Liver (tissue), 9 donors: ENCODE results near the gene UBQLN2. TPM values are rescaled to one million over a fixed set of nuclear protein-coding genes. Genes with fewer than 3 reads are reported as not detected.

ENCODE experiments used
- DNase-seq: peaks from one replicate; pipeline ENCODE4 v3.0.0-alpha.2; 2017; ENCODE audit warnings: low spot score
- H3K27ac ChIP-seq, 2 donors: one replicate each; pipeline ENCODE4 v1.7.0; 2013; ENCODE audit warnings: inconsistent platforms in 2 of 2, low read length in 2 of 2, control low read depth in 1 of 2, low read depth in 1 of 2, mild to moderate bottlenecking in 1 of 2
- H3K27me3 ChIP-seq, 4 donors: one replicate each; pipeline versions ENCODE4 v1.6.1 to v1.7.0; 2013; ENCODE audit warnings: low read length in 3 of 4, inconsistent platforms in 1 of 4, mild to moderate bottlenecking in 1 of 4, moderate library complexity in 1 of 4; ENCODE audit not compliant: control insufficient read depth in 4 of 4, insufficient read depth in 4 of 4
- H3K36me3 ChIP-seq, 4 donors: one replicate each; pipeline versions ENCODE4 v1.6.1 to v1.7.0; 2013; ENCODE audit warnings: low read length in 3 of 4, mild to moderate bottlenecking in 3 of 4, low read depth in 1 of 4, moderate library complexity in 1 of 4; ENCODE audit not compliant: control insufficient read depth in 4 of 4, insufficient read depth in 3 of 4
- H3K4me1 ChIP-seq, 4 donors: one replicate each; pipeline versions ENCODE4 v1.6.1 to v1.7.0; 2013; ENCODE audit warnings: low read length in 3 of 4, mild to moderate bottlenecking in 3 of 4, moderate library complexity in 1 of 4; ENCODE audit not compliant: control insufficient read depth in 4 of 4, insufficient read depth in 4 of 4
- H3K4me3 ChIP-seq, 3 donors: one replicate each; pipeline versions ENCODE4 v1.6.1 to v1.7.0; 2013; ENCODE audit warnings: low read length in 3 of 3, control low read depth in 1 of 3, low read depth in 1 of 3, mild to moderate bottlenecking in 1 of 3
- H3K9ac ChIP-seq, 2 donors: one replicate each; pipeline ENCODE4 v1.7.0; 2013; ENCODE audit warnings: low read length in 2 of 2, mild to moderate bottlenecking in 2 of 2, moderate library complexity in 2 of 2, control low read depth in 1 of 2, low read depth in 1 of 2
- H3K9me3 ChIP-seq, 4 donors: one replicate each; pipeline versions ENCODE4 v1.6.1 to v1.7.0; 2013; ENCODE audit warnings: low read length in 3 of 4; ENCODE audit not compliant: control insufficient read depth in 4 of 4
- CTCF ChIP-seq: fragments of 150-350 bp; IDR thresholded peaks from 2 replicates; pipeline ENCODE4 v1.5.1; 2017; ENCODE audit warnings: improper control_type of control experiment, low read depth, low read length; ENCODE audit not compliant: missing input control
- EGR1 ChIP-seq, 2 donors: IDR thresholded peaks; 2 replicates each; pipeline ENCODE4 v1.6.1; 2016 to 2018; ENCODE audit warnings: antibody characterized with exemption in 2 of 2, low read depth in 2 of 2
- FOXA1 ChIP-seq: IDR thresholded peaks from 2 replicates; pipeline ENCODE4 v1.6.1; 2016; ENCODE audit warnings: antibody characterized with exemption
- FOXA2 ChIP-seq: IDR thresholded peaks from 2 replicates; pipeline ENCODE4 v1.6.1; 2016; ENCODE audit warnings: antibody characterized with exemption
- GABPA ChIP-seq, 2 donors: IDR thresholded peaks in 1 of 2; conservative IDR thresholded peaks in 1 of 2; 2 replicates each; pipeline ENCODE4 v1.6.1; 2016; ENCODE audit warnings: antibody characterized with exemption in 2 of 2, mild to moderate bottlenecking in 1 of 2, moderate library complexity in 1 of 2
- HNF4A ChIP-seq, 2 donors: conservative IDR thresholded peaks; 2 replicates each; pipeline ENCODE4 v1.6.1; 2016; ENCODE audit warnings: antibody characterized with exemption in 2 of 2, mild to moderate bottlenecking in 2 of 2
- HNF4G ChIP-seq: IDR thresholded peaks from 2 replicates; pipeline ENCODE4 v1.6.1; 2016; ENCODE audit warnings: antibody characterized with exemption
- JUND ChIP-seq, 2 donors: IDR thresholded peaks; 2 replicates each; pipeline ENCODE4 v1.6.1; 2016; ENCODE audit warnings: antibody characterized with exemption in 2 of 2
- NR2F2 ChIP-seq: IDR thresholded peaks from 2 replicates; pipeline ENCODE4 v1.6.1; 2016; ENCODE audit warnings: antibody characterized with exemption
- RAD21 ChIP-seq, 2 donors: IDR thresholded peaks; 2 replicates each; pipeline ENCODE4 v1.6.1; 2016; ENCODE audit warnings: antibody characterized with exemption in 2 of 2, mild to moderate bottlenecking in 2 of 2
- SP1 ChIP-seq: IDR thresholded peaks from 2 replicates; pipeline ENCODE4 v1.6.1; 2018; ENCODE audit warnings: antibody characterized with exemption, mild to moderate bottlenecking
- YY1 ChIP-seq: IDR thresholded peaks from 2 replicates; pipeline ENCODE4 v1.6.1; 2016; ENCODE audit warnings: antibody characterized with exemption, mild to moderate bottlenecking
- WGBS: extraction: QIAGEN DNeasy Blood & Tissue Kit; methylation state at CpG from one replicate; pipeline ENCODE4 v1.1.7; 2013; 5-methylcytosine and 5-hydroxymethylcytosine counted together
- polyA plus RNA-seq, 2 donors: library from polyadenylated mRNA; stranded (reverse) in 1 of 2; unstranded in 1 of 2; fragments of 200-250 nt in 1 of 2; fragments of >200 nt in 1 of 2; fragmentation: Nextera tagmentation in 1 of 2; extraction: Ambion mirVana in 1 of 2; gene quantifications; one replicate each; pipeline versions ENCODE4 v1.2.1 to v1.2.3, GENCODE V29; 2013 to 2015
- total RNA-seq, 2 donors: library from RNA; depleted of rRNA; stranded (reverse); fragments of >200 nt; gene quantifications; one replicate each; pipeline ENCODE4 v1.2.3, GENCODE V29; 2014
- TF ChIP-seq, protein P1 (sequence below): IDR thresholded peaks from 2 replicates; pipeline ENCODE4 v1.6.1; 2016; ENCODE audit warnings: antibody characterized with exemption, mild to moderate bottlenecking
- TF ChIP-seq, protein P2 (sequence below): IDR thresholded peaks from 2 replicates; pipeline ENCODE4 v1.6.1; 2016; ENCODE audit warnings: antibody characterized with exemption
- TF ChIP-seq, protein P3 (sequence below): IDR thresholded peaks from 2 replicates; pipeline ENCODE4 v1.6.1; 2016; ENCODE audit warnings: antibody characterized with exemption
- donor health status: healthy.
- donor health status: healthy.
- donor health status: healthy.
- donor health status: healthy.
- donor health status: healthy.

The UBQLN2 gene
- total and polyA plus RNA-seq, 4 donors = 7.9 to 11.9 (median 9.1) TPM

DNA sequence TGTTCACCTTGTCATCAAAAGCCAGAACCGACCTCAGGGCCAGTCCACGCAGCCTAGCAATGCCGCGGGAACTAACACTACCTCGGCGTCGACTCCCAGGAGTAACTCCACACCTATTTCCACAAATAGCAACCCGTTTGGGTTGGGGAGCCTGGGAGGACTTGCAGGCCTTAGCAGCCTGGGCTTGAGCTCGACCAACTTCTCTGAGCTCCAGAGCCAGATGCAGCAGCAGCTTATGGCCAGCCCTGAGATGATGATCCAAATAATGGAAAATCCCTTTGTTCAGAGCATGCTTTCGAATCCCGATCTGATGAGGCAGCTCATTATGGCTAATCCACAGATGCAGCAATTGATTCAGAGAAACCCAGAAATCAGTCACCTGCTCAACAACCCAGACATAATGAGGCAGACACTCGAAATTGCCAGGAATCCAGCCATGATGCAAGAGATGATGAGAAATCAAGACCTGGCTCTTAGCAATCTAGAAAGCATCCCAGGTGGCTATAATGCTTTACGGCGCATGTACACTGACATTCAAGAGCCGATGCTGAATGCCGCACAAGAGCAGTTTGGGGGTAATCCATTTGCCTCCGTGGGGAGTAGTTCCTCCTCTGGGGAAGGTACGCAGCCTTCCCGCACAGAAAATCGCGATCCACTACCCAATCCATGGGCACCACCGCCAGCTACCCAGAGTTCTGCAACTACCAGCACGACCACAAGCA, 898 bp downstream of the UBQLN2 start (continued):
- TF ChIP-seq, protein P1, sequence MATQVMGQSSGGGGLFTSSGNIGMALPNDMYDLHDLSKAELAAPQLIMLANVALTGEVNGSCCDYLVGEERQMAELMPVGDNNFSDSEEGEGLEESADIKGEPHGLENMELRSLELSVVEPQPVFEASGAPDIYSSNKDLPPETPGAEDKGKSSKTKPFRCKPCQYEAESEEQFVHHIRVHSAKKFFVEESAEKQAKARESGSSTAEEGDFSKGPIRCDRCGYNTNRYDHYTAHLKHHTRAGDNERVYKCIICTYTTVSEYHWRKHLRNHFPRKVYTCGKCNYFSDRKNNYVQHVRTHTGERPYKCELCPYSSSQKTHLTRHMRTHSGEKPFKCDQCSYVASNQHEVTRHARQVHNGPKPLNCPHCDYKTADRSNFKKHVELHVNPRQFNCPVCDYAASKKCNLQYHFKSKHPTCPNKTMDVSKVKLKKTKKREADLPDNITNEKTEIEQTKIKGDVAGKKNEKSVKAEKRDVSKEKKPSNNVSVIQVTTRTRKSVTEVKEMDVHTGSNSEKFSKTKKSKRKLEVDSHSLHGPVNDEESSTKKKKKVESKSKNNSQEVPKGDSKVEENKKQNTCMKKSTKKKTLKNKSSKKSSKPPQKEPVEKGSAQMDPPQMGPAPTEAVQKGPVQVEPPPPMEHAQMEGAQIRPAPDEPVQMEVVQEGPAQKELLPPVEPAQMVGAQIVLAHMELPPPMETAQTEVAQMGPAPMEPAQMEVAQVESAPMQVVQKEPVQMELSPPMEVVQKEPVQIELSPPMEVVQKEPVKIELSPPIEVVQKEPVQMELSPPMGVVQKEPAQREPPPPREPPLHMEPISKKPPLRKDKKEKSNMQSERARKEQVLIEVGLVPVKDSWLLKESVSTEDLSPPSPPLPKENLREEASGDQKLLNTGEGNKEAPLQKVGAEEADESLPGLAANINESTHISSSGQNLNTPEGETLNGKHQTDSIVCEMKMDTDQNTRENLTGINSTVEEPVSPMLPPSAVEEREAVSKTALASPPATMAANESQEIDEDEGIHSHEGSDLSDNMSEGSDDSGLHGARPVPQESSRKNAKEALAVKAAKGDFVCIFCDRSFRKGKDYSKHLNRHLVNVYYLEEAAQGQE = no peak
- TF ChIP-seq RAD21 (IDR thresholded peaks at IDR 0.05) = no peak

- TF ChIP-seq SP1 = no peak
- TF ChIP-seq YY1 = peak; percentile 18
- Histone ChIP-seq H3K4me1 (peaks cover 3 to 27% (median 22%) of the 10 kb centered on the region in 4 donors), H3K36me3 (no peaks in the 10 kb centered on the region), H3K9me3 (no peaks in the 10 kb centered on the region), H3K27ac (peak overlapping the region in 1 of 2 donors; percentile 93), H3K4me3 (peak overlapping the region; percentile 70 to 89 (median 76)), H3K27me3 (no peaks in the 10 kb centered on the region), H3K9ac (peak overlapping the region; percentile 6 to 43)
- DNase-seq = no peak
- WGBS = 10% methylated on average over 20 of the region's 20 CpGs
Observed at GRCh38 chrX:56564921-56565840, 1.8 kb downstream of the UBQLN2 start.

GRCh38 chrX:56569378-56570057, 6.1 kb downstream of the UBQLN2 start:
- Histone ChIP-seq H3K27ac (no peak overlapping the region), H3K9me3 (no peaks in the 10 kb centered on the region), H3K27me3 (no peaks in the 10 kb centered on the region), H3K9ac (no peak overlapping the region), H3K4me1 (peaks cover 3 to 27% (median 22%) of the 10 kb centered on the region in 4 donors), H3K36me3 (no peaks in the 10 kb centered on the region), H3K4me3 (no peak overlapping the region)
- DNase-seq = no peak
- WGBS = 91% methylated on average over 6 of the region's 6 CpGs
- TF ChIP-seq FOXA2 = no peak
- TF ChIP-seq SP1 = no peak
- no peak for TF ChIP-seq NR2F2
- TF ChIP-seq, protein P2, sequence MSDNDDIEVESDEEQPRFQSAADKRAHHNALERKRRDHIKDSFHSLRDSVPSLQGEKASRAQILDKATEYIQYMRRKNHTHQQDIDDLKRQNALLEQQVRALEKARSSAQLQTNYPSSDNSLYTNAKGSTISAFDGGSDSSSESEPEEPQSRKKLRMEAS = no peak
- TF ChIP-seq, protein P1 = no peak
- no peak for TF ChIP-seq RAD21 (IDR thresholded peaks at IDR 0.05)
- TF ChIP-seq YY1 = no peak
- no peak for TF ChIP-seq JUND (IDR thresholded peaks at IDR 0.05)
- no peak for TF ChIP-seq HNF4G
- TF ChIP-seq CTCF = no peak
- TF ChIP-seq EGR1 (IDR thresholded peaks at IDR 0.05; ENCODE audit: low read depth in 2 of 2) = no peak
- TF ChIP-seq, protein P3, sequence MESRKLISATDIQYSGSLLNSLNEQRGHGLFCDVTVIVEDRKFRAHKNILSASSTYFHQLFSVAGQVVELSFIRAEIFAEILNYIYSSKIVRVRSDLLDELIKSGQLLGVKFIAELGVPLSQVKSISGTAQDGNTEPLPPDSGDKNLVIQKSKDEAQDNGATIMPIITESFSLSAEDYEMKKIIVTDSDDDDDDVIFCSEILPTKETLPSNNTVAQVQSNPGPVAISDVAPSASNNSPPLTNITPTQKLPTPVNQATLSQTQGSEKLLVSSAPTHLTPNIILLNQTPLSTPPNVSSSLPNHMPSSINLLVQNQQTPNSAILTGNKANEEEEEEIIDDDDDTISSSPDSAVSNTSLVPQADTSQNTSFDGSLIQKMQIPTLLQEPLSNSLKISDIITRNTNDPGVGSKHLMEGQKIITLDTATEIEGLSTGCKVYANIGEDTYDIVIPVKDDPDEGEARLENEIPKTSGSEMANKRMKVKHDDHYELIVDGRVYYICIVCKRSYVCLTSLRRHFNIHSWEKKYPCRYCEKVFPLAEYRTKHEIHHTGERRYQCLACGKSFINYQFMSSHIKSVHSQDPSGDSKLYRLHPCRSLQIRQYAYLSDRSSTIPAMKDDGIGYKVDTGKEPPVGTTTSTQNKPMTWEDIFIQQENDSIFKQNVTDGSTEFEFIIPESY = no peak
- TF ChIP-seq HNF4A (conservative IDR thresholded peaks at IDR 0.05) = no peak
- TF ChIP-seq FOXA1 = no peak
- TF ChIP-seq GABPA (IDR thresholded peaks at IDR 0.05 in 1 of 2, conservative IDR thresholded peaks at IDR 0.05 in 1 of 2) = no peak
